Sigmoid colon (tissue), 4 donors: Measurements from ENCODE around the gene ATP6V1C2.

ENCODE experiments used
- POLR2A ChIP-seq, 2 donors: fragments of 450-650 bp; IDR thresholded peaks; one replicate each; pipeline ENCODE4 v1.6.1; 2016; ENCODE audit warnings: antibody characterized with exemption in 2 of 2, mild to moderate bottlenecking in 2 of 2, moderate library complexity in 2 of 2
- POLR2AphosphoS5 ChIP-seq, 4 donors: sonication (generic); formaldehyde crosslinking; IDR thresholded peaks; one replicate each; pipeline ENCODE4 v1.6.1; 2017; ENCODE audit warnings: antibody characterized with exemption in 4 of 4
- TF ChIP-seq, protein P1 (sequence below), 4 experiments: fragments of 450-650 bp in 3 of 4; fragments of 200-600 bp in 1 of 4; IDR thresholded peaks; one replicate each; pipeline ENCODE4 v1.5.1; 2016 to 2019; ENCODE audit warnings: antibody characterized with exemption in 4 of 4, mild to moderate bottlenecking in 3 of 4, moderate library complexity in 2 of 4

DNA sequence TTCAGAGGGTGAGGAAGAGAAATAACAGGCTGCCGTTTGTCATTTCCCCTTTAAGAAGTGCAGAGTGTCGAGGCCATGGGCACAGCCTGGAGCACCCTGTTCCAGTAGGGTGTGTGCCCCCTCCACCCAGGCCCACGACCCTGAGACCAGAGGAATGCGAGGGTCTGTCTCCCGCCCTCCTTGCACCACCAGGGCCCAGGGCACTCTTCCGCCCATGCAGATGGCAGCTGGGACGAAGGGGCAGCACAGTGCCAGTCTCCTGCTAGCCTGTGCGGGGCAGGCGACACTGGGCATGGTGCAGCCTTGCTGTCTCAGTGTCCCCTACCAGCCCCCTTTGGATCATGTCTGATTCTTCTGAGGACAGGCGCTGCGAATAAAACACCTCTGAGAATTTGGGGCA lies 106.9 kb downstream of the ATP6V1C2 start:
- TF ChIP-seq, protein P1, sequence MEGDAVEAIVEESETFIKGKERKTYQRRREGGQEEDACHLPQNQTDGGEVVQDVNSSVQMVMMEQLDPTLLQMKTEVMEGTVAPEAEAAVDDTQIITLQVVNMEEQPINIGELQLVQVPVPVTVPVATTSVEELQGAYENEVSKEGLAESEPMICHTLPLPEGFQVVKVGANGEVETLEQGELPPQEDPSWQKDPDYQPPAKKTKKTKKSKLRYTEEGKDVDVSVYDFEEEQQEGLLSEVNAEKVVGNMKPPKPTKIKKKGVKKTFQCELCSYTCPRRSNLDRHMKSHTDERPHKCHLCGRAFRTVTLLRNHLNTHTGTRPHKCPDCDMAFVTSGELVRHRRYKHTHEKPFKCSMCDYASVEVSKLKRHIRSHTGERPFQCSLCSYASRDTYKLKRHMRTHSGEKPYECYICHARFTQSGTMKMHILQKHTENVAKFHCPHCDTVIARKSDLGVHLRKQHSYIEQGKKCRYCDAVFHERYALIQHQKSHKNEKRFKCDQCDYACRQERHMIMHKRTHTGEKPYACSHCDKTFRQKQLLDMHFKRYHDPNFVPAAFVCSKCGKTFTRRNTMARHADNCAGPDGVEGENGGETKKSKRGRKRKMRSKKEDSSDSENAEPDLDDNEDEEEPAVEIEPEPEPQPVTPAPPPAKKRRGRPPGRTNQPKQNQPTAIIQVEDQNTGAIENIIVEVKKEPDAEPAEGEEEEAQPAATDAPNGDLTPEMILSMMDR (IDR thresholded peaks at IDR 0.05), result no peak
- TF ChIP-seq POLR2A (IDR thresholded peaks at IDR 0.05) (no peak), POLR2AphosphoS5 (IDR thresholded peaks at IDR 0.05) (no peak)
